NCI-H1105 (cell line): ENCODE data around the gene NKAIN2.
A peak's percentile ranks its signal among the peaks of the same experiment; 100 is the strongest.

ENCODE experiments used
- DNase-seq: peaks from one replicate; lab custom pipeline; 2025; lab: John Stamatoyannopoulos, UW

Gene NKAIN2

DNA sequence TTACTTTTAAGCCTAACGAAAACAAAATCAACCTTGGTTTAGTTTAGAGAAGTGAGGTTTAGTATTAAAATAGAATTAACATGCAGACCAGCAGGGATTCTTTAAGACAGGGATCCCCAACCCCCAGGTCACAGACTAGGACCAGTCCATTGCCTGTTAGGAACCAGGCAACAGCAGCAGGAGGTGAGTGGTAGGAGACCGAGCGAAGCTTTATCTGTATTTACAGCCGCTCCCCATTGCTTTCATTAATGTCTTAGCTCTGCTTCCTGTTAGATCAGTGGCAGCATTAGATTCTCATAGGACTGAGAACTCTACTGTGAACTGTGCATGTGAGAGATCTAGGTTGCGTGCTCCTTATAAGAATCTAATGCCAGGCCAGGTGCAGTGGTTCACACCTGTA is 225.9 kb downstream of the NKAIN2 start:
- DNase-seq = no peak

DNA sequence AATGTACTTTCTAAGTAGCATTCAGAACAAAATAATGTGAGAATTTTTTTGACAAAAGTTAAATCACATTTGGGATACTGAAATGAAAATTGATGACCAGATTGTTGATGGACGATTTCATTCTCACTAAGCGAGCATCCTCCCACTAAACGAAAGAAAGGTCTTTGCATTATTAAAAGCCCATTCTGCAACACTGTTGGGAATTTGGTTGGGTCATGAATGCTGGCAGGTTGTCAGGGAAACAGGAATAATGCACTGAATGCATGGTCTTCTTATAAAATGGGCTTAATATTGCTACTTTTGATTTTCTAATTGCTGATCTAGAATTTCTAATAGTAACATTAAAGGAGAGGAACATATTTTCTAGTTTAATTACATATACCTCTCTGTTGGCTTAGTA is 229.8 kb downstream of the NKAIN2 start:
- DNase-seq = no peak

- DNase-seq = no peak
Observed at GRCh38 chr6:124036384-124036783, 232.7 kb downstream of the NKAIN2 start.

GRCh38 chr6:124040655-124041054 is 237.0 kb downstream of the NKAIN2 start:
- DNase-seq = no peak

DNA sequence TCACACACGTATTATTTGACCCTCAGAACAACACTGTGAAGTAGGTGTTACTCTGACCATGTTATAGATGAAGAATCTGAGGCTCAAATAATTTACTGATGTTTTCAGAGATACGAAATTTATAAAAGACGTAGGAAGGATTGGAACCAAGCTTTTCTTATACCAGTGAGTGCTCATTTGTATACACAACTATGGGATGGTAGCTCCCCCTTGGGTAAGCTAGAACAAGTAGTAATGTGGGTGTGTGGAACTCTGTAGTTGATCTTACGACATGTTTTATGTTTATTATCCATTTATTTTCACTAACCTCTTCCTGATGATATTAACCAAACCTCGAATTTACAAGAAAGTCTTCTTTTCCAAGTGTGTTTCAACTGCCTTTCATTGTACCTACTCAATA is 248.5 kb downstream of the NKAIN2 start:
- DNase-seq = no peak

GRCh38 chr6:124053315-124053714 is 249.7 kb downstream of the NKAIN2 start:
- no peak for DNase-seq

DNA sequence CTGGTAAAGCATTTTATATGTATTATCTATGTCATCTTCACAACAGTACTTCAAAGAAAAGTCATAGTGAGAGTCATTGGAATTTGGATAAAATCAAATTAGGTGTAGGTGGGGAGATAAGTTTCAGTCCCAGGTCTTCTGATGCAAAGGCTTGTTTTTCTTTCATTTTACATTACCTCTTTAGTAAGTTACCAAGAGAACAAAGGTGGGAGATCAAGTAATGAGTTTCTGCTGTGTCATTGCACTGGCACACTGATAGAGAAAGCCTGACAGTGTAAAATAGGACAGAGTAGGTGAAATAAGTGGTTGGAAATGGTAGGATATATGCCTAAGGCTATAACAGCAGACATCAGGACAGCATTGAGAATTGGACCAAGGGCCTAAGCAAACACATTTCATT is 250.4 kb downstream of the NKAIN2 start:
- DNase-seq = no peak

- no peak for DNase-seq
Observed at GRCh38 chr6:124055395-124055794, 251.7 kb downstream of the NKAIN2 start.

DNA sequence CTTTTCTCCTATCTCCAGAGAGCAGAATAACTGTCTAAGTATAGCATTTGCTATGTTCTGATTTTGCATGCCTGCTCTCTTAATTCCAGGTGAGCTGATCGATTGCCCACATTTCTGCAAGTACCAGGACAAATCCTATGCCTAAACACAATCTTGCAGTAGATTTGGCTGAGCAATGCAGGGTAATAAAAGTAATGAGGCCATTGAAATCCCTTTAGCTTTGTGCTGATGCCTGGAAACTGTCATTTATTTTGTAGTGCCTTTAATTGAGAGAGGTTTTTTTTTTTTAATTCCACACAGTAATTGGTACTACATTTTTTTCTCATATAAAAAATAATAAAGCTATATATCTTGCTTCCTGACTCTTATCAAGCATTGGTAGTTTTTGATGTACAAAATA is 252.3 kb downstream of the NKAIN2 start:
- DNase-seq = peak; percentile 86

- peak; percentile 92 for DNase-seq
Observed at GRCh38 chr6:124056407-124057334, 253.0 kb downstream of the NKAIN2 start.

DNA sequence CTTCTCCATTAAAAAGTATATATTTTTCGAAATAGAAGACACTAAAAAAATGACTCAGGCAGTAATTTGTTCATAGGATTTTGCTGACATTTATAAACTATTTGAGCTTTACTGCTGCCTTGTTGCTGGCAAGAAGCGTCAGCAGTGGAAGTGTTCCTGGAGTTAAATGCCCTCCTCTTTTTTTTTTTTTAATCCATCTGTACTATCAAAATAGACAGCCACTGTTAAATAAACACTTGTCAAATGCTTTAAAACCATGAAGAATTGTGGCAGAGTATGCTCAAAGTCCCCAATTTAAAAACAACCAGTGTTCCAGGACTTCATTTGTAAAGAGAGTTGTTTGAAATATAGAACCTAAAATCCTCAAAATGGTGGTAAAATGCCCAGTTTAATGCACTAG is 253.8 kb downstream of the NKAIN2 start:
- DNase-seq = peak; percentile 57

- no peak for DNase-seq
Observed at GRCh38 chr6:124064317-124065113, 260.9 kb downstream of the NKAIN2 start.

DNA sequence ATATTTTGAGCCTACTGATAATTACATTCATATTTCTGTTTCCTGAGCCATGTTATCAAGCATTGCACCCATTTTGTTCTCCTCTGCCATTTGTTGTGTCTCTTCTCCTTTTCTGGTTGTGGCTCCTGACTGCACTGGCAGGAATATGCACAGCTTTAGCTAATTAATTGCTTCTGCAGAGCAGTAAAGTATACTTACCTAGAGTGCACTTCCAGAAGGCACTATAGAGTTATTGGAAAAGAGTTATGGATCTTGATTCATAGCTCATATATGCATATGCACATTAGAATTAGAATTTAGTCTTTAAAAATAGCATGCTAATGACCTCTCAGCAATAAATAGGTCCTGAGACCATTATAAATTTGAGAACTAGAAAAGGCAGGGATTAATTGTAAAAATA is 262.6 kb downstream of the NKAIN2 start:
- no peak for DNase-seq

DNA sequence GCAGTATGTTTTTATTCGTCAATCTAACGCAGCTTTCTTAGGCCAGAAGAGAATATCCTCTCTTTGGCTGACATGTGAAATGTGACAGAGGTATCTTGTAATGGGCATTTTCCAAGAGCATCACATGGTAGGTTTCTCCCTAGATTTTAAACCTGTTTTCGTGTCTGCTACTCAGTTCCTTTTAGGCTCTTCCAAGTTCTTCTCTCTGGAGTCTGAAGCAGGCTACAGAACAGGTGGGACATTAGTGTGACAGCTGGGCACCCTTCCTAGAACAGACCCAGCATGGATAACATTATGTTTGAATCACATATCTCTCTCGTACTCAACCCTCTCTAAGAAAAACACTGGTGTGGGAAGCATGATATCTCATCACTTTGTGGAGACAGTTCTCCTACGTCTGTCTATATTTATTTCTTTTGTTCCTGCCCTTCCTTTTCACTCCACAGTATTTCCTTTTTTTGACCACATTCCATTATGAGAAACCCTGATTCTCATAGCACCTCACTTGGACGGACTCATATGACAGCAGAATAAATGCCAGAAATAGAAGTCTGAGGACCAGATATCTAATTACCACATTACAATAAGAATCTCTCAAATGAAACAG is 263.4 kb downstream of the NKAIN2 start:
- no peak for DNase-seq

DNA sequence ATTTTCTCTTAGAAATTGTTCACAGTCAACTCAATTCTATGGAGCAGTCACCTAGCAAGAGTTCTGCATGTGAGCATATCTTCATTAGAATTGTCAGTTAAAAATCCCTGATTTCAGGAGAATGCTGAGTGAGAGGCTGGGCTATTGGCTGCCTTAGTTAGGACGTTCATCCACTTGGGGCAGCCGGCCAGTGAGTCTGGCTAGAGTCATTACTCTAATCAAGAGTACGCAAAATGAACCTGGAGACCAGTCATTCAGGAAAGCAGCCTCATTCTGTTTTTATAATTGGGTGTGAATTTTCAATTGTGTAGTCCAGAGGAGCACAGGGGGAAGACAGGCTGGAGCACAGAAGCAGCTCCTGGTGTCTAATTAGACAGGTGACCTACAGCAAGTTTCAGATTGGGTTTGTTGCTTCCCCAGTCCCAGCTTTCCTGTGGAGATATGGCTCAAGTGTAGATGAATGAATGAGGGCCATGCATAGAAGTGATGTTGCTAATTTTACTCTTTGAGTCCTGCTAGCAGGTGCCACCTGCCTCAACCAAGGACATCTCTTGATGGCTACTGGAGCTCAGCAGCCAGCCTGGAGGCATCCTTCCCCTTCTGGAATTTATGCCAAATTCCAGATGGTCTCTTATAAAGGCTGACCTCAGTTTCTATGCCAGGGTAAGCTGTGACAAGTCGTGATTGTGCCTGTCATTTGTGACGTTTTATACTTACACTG is 265.7 kb downstream of the NKAIN2 start:
- no peak for DNase-seq

GRCh38 chr6:124073021-124073420 is 269.4 kb downstream of the NKAIN2 start:
- DNase-seq = no peak

DNA sequence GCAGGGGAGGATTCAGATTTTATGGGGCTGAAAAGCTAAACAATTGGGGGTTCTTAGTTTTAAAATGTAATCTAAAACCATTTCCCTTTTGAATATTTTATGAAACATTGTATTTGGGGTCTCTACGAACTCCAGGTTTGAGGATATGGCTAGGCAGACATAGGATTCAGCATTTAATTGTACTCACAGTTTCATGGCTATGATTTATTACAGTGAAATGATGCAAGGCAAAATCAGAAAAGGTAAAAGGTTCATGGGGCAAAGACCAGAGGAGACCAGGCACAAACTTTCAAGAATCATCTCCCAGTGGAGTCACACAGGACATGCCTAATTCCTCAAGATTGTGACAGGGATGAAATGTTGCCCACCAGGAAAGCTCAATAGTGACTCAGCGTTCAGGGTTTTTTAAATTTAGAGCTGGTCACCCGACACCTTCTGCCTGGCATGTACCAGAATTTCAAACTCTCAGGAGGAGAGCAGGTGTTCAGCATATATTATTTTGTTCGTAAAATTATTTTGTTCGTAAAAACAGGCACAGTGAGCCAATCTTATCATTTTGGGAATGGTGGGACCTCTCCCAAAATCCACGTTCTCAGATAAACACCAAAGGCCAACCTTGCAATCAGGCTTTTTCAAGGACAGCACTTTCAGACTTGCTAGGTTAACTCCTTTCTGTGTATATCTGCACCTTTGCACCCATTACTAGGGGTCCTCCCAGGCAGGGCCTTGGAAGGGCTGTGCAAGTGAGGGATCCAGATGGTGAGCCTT is 270.3 kb downstream of the NKAIN2 start:
- DNase-seq = no peak

DNA sequence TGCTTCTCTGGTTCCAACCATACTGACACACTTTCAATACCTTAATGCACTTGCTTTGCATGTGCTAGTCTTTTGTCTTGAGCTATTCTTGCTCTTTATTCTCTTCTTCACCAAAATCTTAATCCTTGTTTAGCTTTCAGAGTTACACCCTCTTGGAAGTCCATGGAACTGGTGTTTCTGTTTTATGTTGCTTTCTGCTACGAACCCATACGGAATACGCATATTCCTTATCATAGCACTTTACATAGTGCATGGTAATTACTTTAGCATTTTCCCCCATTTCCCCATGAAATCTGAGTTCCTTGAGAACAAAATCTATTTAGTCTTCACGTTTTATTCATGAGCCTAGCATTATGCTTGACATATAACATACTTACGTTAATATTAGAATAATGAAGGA is 270.9 kb downstream of the NKAIN2 start:
- no peak for DNase-seq

DNA sequence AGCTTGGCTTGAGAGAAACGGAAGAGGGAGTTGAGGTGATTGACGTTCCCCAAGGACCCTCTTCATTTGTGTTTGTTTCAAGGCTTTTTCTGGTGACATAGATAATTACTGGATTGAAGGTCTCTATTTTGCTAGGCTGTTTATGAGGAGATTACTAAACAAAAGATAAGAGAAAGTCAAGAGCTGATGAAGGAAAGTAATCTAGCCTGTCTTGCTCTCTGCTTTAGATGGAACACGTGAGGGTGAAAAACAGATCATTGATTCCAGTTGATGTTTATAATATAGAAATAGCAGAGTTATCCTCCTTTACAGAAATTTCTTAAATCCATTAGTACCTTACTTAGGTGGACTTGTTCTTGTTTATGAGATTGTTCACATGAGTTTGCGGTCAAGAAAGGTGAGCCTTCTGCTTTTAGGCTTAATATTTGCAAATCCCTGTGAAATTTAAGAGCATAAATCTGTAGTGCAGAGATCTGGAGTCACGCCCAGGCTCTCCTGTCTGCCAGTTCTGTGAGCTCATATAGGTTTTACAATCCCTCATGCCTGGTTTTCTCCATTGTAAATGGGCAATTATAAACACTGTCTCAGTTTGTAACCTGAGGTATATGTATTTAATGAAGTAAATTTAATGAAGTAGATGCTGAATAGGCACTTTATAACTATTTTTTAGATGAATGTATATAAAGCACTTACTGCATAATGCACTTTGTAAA is 272.8 kb downstream of the NKAIN2 start:
- peak; percentile 83 for DNase-seq

- DNase-seq = no peak
Observed at GRCh38 chr6:124078169-124078568, 274.5 kb downstream of the NKAIN2 start.

DNA sequence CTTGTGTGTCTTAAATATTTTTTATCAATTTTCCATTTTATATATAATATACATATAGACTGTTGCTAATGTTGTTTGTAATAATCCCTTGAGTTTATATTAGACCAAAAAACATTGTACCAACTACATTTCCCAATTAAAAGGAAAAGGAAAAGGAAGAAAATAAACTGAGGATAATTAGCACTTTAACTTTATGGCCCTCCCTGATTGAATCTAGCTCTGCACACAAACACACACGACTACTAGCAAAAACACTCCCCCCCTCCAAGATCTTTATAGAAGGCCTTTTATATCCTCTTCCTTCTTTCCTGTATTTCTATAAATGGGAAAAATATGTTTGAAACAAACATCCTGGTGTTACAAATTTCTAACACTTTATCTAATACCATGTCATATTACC is 276.8 kb downstream of the NKAIN2 start:
- DNase-seq = no peak
